Inferior parietal cortex (tissue), 1 donor: ENCODE measurements around the gene ACVR2B.
"Not testable (repeated sequence)": the region's sequence is repeated elsewhere in the genome, so short reads cannot be mapped to it uniquely, and the experiment has no call there.

Source experiments
- DNase-seq: peaks from one replicate; pipeline ENCODE4 v3.0.0-alpha.2; 2016; ENCODE audit errors: extremely low spot score

ACVR2B gene

GRCh38 chr3:38453075-38453912, at the start of gene ACVR2B:
Gene ACVR2B, plus strand, starts transcription at chr3:38453890. Its CDS starts 433 bp downstream, at chr3:38454323.
- peak; percentile 77 for DNase-seq

GRCh38 chr3:38404286-38404685, 49.4 kb upstream of the ACVR2B start:
- DNase-seq = no peak

- no peak for DNase-seq
Measured at GRCh38 chr3:38411591-38411990, 42.1 kb upstream of the ACVR2B start.

- DNase-seq = not testable (repeated sequence)
Measured at GRCh38 chr3:38420758-38421157, 32.9 kb upstream of the ACVR2B start.

GRCh38 chr3:38421679-38422336, 31.9 kb upstream of the ACVR2B start:
- no peak for DNase-seq

- not testable (repeated sequence) for DNase-seq
Measured at GRCh38 chr3:38426798-38427426, 26.8 kb upstream of the ACVR2B start.

- not testable (repeated sequence) for DNase-seq
Measured at GRCh38 chr3:38432871-38433658, 20.6 kb upstream of the ACVR2B start.

GRCh38 chr3:38433661-38434060, 20.0 kb upstream of the ACVR2B start:
- DNase-seq = not testable (repeated sequence)

- not testable (repeated sequence) for DNase-seq
Measured at GRCh38 chr3:38438436-38439069, 15.1 kb upstream of the ACVR2B start.

- not testable (repeated sequence) for DNase-seq
Measured at GRCh38 chr3:38443205-38443604, 10.5 kb upstream of the ACVR2B start.

GRCh38 chr3:38446085-38446686, 7.5 kb upstream of the ACVR2B start:
- no peak for DNase-seq

GRCh38 chr3:38446812-38447211, 6.9 kb upstream of the ACVR2B start:
- DNase-seq = no peak

- DNase-seq = no peak
Measured at GRCh38 chr3:38450853-38451252, 2.8 kb upstream of the ACVR2B start.

GRCh38 chr3:38453913-38454177, 155 bp downstream of the ACVR2B start:
- DNase-seq = no peak

GRCh38 chr3:38454178-38454883, 641 bp downstream of the ACVR2B start:
- no peak for DNase-seq

- peak; percentile 23 for DNase-seq
Measured at GRCh38 chr3:38454884-38455638, 1.4 kb downstream of the ACVR2B start.

- DNase-seq = no peak
Measured at GRCh38 chr3:38455639-38456430, 2.1 kb downstream of the ACVR2B start.

GRCh38 chr3:38457111-38458003, 3.7 kb downstream of the ACVR2B start:
- no peak for DNase-seq
